ENCODE data around the gene IER3. TPM values are rescaled to one million over a fixed set of nuclear protein-coding genes. Genes with fewer than 3 reads are reported as not detected.

Gene IER3
- total and polyA plus RNA-seq, 7 donors, result 3.1 to 321 (median 18.5) TPM

- ATAC-seq (peak; percentile 15 to 40 (median 36)), DNase-seq (peak in 1 of 2 donors; percentile 41)
- intact Hi-C loops (cut with DNase I), result loop anchor here (2.0 to 10.0 kb wide), 6 partner anchors 39 to 341 kb away; partner anchors contain the start of genes DDR1 (in 1 of the 2), MRPS18B (in 1 of the 2) and PPP1R10 (in 1 of the 2)
- H3K4me1 ChIP-seq, result peaks cover 12% of the 10 kb centered on the region
- TF ChIP-seq CTCF (IDR thresholded peaks at IDR 0.05), result no peak
- WGBS, 3 donors, result 10 to 12% (median 10%) methylated on average over 54 to 55 of the region's 55 CpGs
- H3K4me3 ChIP-seq, result peak overlapping the region; percentile 92
- H3K9me3 ChIP-seq, result no peaks in the 10 kb centered on the region
- peaks cover 0 to 32% of the 10 kb centered on the region in 2 donors for H3K36me3 ChIP-seq (ENCODE audit: insufficient read depth in 1 of 2, low read depth in 1 of 2)
- peak overlapping the region; percentile 93 for H3K27ac ChIP-seq
- no peaks in the 10 kb centered on the region for H3K27me3 ChIP-seq (ENCODE audit: insufficient read depth in 3 of 3, low read length in 2 of 3)
Measured at GRCh38 chr6:30743099-30744053, 971 bp downstream of the IER3 start.

- H3K36me3 ChIP-seq (ENCODE audit: insufficient read depth in 1 of 2, low read depth in 1 of 2), result peaks cover 0 to 41% of the 10 kb centered on the region in 2 donors
- ATAC-seq, result peak; percentile 90 to 92 (median 90)
Measured at GRCh38 chr6:30742316-30743098, 1.8 kb downstream of the IER3 start, which contains the start of gene FLOT1. TSS of gene FLOT1 (minus strand) at chr6:30742687. CDS start at chr6:30742189, 498 bp downstream.

GRCh38 chr6:30741789-30742315 is 2.5 kb downstream of the IER3 start:
- Histone ChIP-seq H3K4me3 (peak overlapping the region; percentile 92), H3K27me3 (ENCODE audit: insufficient read depth in 3 of 3, low read length in 2 of 3) (no peaks in the 10 kb centered on the region), H3K9me3 (no peaks in the 10 kb centered on the region), H3K4me1 (peaks cover 19% of the 10 kb centered on the region), H3K36me3 (ENCODE audit: insufficient read depth in 1 of 2, low read depth in 1 of 2) (peaks cover 0 to 47% of the 10 kb centered on the region in 2 donors), H3K27ac (peak overlapping the region; percentile 93)
- 11 to 13% (median 12%) methylated on average over 12 to 13 of the region's 13 CpGs for WGBS, 3 donors
- intact Hi-C loops (cut with DNase I), result loop anchor here (2.0 to 10.0 kb wide), 6 partner anchors 40 to 343 kb away; partner anchors contain the start of genes DDR1 (in 1 of the 2), MRPS18B (in 1 of the 2) and PPP1R10 (in 1 of the 2)
- TF ChIP-seq CTCF (IDR thresholded peaks at IDR 0.05), result no peak
- no peak for DNase-seq
- ATAC-seq, result peak in 2 of 4 donors; percentile 7 to 13

More at GRCh38 chr6:30742316-30743098, 1.8 kb downstream of the IER3 start, which contains the start of gene FLOT1:
- intact Hi-C loops (cut with DNase I), result loop anchor here (2.0 to 10.0 kb wide), 6 partner anchors 40 to 342 kb away; partner anchors contain the start of genes DDR1 (in 1 of the 2), MRPS18B (in 1 of the 2) and PPP1R10 (in 1 of the 2)
- Histone ChIP-seq H3K4me3 (peak within 1 kb of the TSS; percentile 92), H3K4me1 (peaks cover 19% of the 10 kb centered on the region), H3K27me3 (ENCODE audit: insufficient read depth in 3 of 3, low read length in 2 of 3) (no peaks in the 10 kb centered on the region), H3K27ac (peak within 1 kb of the TSS; percentile 93), H3K9me3 (no peaks in the 10 kb centered on the region)
- WGBS, 3 donors, result 0 to 1% (median 1%) methylated on average over 54 to 66 of the region's 66 CpGs
- TF ChIP-seq CTCF (IDR thresholded peaks at IDR 0.05), result no peak
- peak; percentile 99 for DNase-seq

Data from psoas muscle (tissue), 8 donors.